Body of pancreas (tissue), 4 donors: ENCODE data around the gene SLC45A1. TPM values are rescaled to one million over a fixed set of nuclear protein-coding genes. Genes with fewer than 3 reads are reported as not detected.

Experiments
- ATAC-seq: fragments of 150-250 bp; one replicate; pipeline ENCODE4 v1.9.1; 2016
- DNase-seq, 4 donors: peaks; one replicate each; pipeline ENCODE4 v3.0.0-alpha.2; 2019
- H3K27ac ChIP-seq, 4 donors: fragments of 200-600 bp; sonication (generic); 1 replicate in 3 of 4; 2 replicates in 1 of 4; pipeline versions ENCODE4 v1.5.1 to v1.6.1; 2016 to 2019; ENCODE audit warnings: mild to moderate bottlenecking in 1 of 4, mixed read lengths in 1 of 4, moderate library complexity in 1 of 4
- H3K27me3 ChIP-seq, 2 donors: fragments of 200-600 bp; sonication (generic); one replicate each; pipeline ENCODE4 v1.6.0; 2016; ENCODE audit warnings: mild to moderate bottlenecking in 1 of 2
- H3K36me3 ChIP-seq, 2 donors: fragments of 200-600 bp; sonication (generic); replicated peaks in 1 of 2; 2 replicates each; pipeline ENCODE4 v1.5.1; 2016; ENCODE audit warnings: low read depth in 2 of 2; ENCODE audit not compliant: insufficient read depth in 1 of 2
- H3K4me1 ChIP-seq: fragments of 200-600 bp; sonication (generic); one replicate; pipeline ENCODE4 v1.6.0; 2016
- H3K4me3 ChIP-seq, 2 donors: fragments of 200-600 bp; sonication (generic); 1 replicate in 1 of 2; 2 replicates in 1 of 2; pipeline ENCODE4 v1.5.1; 2016 to 2019
- H3K9me3 ChIP-seq, 3 donors: fragments of 200-600 bp; sonication (generic); 1 replicate in 2 of 3; 2 replicates in 1 of 3; pipeline ENCODE4 v1.5.1; 2016
- POLR2A ChIP-seq, 3 donors: fragments of 450-650 bp; IDR thresholded peaks; one replicate each; pipeline ENCODE4 v1.6.1; 2016; ENCODE audit warnings: antibody characterized with exemption in 3 of 3, mild to moderate bottlenecking in 2 of 3
- WGBS, 2 donors: methylation state at CpG; one replicate each; pipeline ENCODE4 v1.1.5; 2017; 5-methylcytosine and 5-hydroxymethylcytosine counted together
- intact Hi-C: fragments of 100-400 bp; cut with DNase I; formaldehyde crosslinking; loops from one replicate; pipeline ENCODE4 v1.15.1; 2023
- total RNA-seq, 2 donors: library from RNA; depleted of rRNA; stranded (reverse); fragments of >200 nt; gene quantifications; one replicate each; pipeline ENCODE4 v1.1.0, GENCODE V29; 2016
- TF ChIP-seq, protein P1 (sequence below), 7 experiments: fragments of 450-650 bp in 4 of 7; fragments of 200-600 bp in 3 of 7; sonication (generic) in 3 of 7; IDR thresholded peaks; one replicate each; pipeline ENCODE4 v1.5.1; 2016 to 2019; ENCODE audit warnings: antibody characterized with exemption in 7 of 7

The SLC45A1 gene
- total RNA-seq, 2 donors from 2014 or later = 1.6 TPM; not detected in 1

DNA sequence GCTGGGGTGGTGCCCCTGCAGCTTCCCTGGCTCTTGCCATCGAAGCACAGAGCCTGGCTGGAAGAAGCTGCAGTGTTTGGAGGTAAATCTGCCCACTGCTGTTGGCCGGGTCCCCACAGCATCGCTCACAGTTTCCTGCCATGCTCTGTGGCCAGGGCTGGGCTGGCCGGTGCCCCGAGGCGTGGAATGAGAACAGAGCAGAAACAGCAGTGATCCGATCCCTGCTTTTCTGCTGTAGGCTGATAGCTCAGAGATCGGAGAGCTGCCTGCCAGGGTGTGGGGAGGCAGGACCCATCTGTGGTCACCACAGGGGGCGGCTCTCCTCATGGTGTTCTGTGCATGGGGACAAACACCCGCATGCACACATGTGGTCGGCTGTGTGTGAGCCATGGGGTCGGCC lies 11.5 kb downstream of the SLC45A1 start:
- Histone ChIP-seq H3K4me1 (no peaks in the 10 kb centered on the region), H3K4me3 (no peak overlapping the region), H3K27me3 (no peaks in the 10 kb centered on the region), H3K27ac (no peak overlapping the region), H3K9me3 (no peaks in the 10 kb centered on the region), H3K36me3 (no peaks in the 10 kb centered on the region)
- intact Hi-C loops = no loop called here
- TF ChIP-seq, protein P1, sequence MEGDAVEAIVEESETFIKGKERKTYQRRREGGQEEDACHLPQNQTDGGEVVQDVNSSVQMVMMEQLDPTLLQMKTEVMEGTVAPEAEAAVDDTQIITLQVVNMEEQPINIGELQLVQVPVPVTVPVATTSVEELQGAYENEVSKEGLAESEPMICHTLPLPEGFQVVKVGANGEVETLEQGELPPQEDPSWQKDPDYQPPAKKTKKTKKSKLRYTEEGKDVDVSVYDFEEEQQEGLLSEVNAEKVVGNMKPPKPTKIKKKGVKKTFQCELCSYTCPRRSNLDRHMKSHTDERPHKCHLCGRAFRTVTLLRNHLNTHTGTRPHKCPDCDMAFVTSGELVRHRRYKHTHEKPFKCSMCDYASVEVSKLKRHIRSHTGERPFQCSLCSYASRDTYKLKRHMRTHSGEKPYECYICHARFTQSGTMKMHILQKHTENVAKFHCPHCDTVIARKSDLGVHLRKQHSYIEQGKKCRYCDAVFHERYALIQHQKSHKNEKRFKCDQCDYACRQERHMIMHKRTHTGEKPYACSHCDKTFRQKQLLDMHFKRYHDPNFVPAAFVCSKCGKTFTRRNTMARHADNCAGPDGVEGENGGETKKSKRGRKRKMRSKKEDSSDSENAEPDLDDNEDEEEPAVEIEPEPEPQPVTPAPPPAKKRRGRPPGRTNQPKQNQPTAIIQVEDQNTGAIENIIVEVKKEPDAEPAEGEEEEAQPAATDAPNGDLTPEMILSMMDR (IDR thresholded peaks at IDR 0.05) = no peak
- TF ChIP-seq POLR2A (IDR thresholded peaks at IDR 0.05) = no peak
- DNase-seq (no peak), ATAC-seq (no peak)
- 70 to 72% methylated on average over 7 to 12 of the region's 12 CpGs for WGBS, 2 donors

GRCh38 chr1:8329858-8330257 lies 11.9 kb downstream of the SLC45A1 start:
- WGBS, 2 donors = 89 to 92% methylated on average over 5 to 14 of the region's 14 CpGs
- ATAC-seq (no peak), DNase-seq (no peak)
- no peaks in the 10 kb centered on the region for H3K27me3 ChIP-seq
- H3K36me3 ChIP-seq = no peaks in the 10 kb centered on the region
- intact Hi-C loops = no loop called here
- H3K27ac ChIP-seq = no peak overlapping the region
- H3K9me3 ChIP-seq = no peaks in the 10 kb centered on the region
- H3K4me1 ChIP-seq = no peaks in the 10 kb centered on the region
- no peak for TF ChIP-seq POLR2A (IDR thresholded peaks at IDR 0.05)
- TF ChIP-seq, protein P1 (IDR thresholded peaks at IDR 0.05) = no peak
- H3K4me3 ChIP-seq = no peak overlapping the region

GRCh38 chr1:8330271-8331125 lies 12.6 kb downstream of the SLC45A1 start:
- no peak overlapping the region for H3K27ac ChIP-seq
- TF ChIP-seq, protein P1 (IDR thresholded peaks at IDR 0.05) = no peak
- TF ChIP-seq POLR2A (IDR thresholded peaks at IDR 0.05) = no peak
- no peaks in the 10 kb centered on the region for H3K36me3 ChIP-seq
- no peaks in the 10 kb centered on the region for H3K27me3 ChIP-seq
- no peak for DNase-seq
- no peak for ATAC-seq
- WGBS, 2 donors = 81 to 89% methylated on average over 22 to 44 of the region's 47 CpGs
- no peak overlapping the region for H3K4me3 ChIP-seq
- intact Hi-C loops = no loop called here
- H3K9me3 ChIP-seq = no peaks in the 10 kb centered on the region
- no peaks in the 10 kb centered on the region for H3K4me1 ChIP-seq

GRCh38 chr1:8332806-8333205 lies 14.9 kb downstream of the SLC45A1 start:
- Histone ChIP-seq H3K9me3 (no peaks in the 10 kb centered on the region), H3K27ac (no peak overlapping the region), H3K4me3 (no peak overlapping the region), H3K4me1 (no peaks in the 10 kb centered on the region), H3K27me3 (no peaks in the 10 kb centered on the region), H3K36me3 (no peaks in the 10 kb centered on the region)
- intact Hi-C loops = no loop called here
- 87 to 92% methylated on average over 4 to 16 of the region's 16 CpGs for WGBS, 2 donors
- DNase-seq (no peak), ATAC-seq (no peak)
- no peak for TF ChIP-seq POLR2A (IDR thresholded peaks at IDR 0.05)
- TF ChIP-seq, protein P1 (IDR thresholded peaks at IDR 0.05) = no peak
